ENCODE results near the gene IGSF23.

The IGSF23 gene

GRCh38 chr19:44613295-44614178 lies at the start of gene IGSF23:
Gene IGSF23 (plus strand): TSS chr19:44613563. CDS start chr19:44613646, 83 bp downstream.
- Mint-ChIP-seq H3K9me3 (no peaks in the 10 kb centered on the region), H3K36me3 (ENCODE audit: low read depth) (no peaks in the 10 kb centered on the region), H3K4me1 (no peaks in the 10 kb centered on the region), H3K27me3 (ENCODE audit: low read depth, poor library complexity) (peaks cover 8% of the 10 kb centered on the region), H3K27ac (no peak within 1 kb of the TSS), H3K4me3 (no peak within 1 kb of the TSS)
- no peak for DNase-seq
- no peak for TF ChIP-seq CTCF (IDR thresholded peaks at IDR 0.05)

DNA sequence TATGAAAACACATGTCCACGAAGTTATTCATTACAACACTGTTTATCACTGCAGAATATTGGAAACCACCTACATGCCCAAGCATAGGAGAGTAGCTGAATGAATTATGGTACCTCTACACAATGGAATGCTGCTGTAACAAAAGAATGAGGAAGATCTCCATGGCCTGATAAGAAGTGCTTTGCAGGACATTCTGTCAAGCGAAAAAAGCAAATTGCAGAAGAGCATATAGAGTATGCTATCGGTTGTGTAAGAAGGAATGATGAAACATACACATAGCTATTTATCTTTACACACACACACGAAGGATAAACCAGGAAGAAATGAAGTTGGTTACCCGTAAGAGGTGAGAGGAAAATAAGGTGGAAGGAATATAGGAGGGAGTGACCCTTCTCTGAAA lies 46.4 kb upstream of the IGSF23 start:
- no peak for TF ChIP-seq CTCF (IDR thresholded peaks at IDR 0.05)
- no peaks in the 10 kb centered on the region for H3K36me3 Mint-ChIP-seq (ENCODE audit: low read depth)
- no peak overlapping the region for H3K27ac Mint-ChIP-seq
- DNase-seq: no peak
- peaks cover 4% of the 10 kb centered on the region for H3K4me1 Mint-ChIP-seq
- H3K4me3 Mint-ChIP-seq: no peak overlapping the region
- H3K9me3 Mint-ChIP-seq: peaks cover 4% of the 10 kb centered on the region
- peaks cover 38% of the 10 kb centered on the region for H3K27me3 Mint-ChIP-seq (ENCODE audit: low read depth, poor library complexity)

DNA sequence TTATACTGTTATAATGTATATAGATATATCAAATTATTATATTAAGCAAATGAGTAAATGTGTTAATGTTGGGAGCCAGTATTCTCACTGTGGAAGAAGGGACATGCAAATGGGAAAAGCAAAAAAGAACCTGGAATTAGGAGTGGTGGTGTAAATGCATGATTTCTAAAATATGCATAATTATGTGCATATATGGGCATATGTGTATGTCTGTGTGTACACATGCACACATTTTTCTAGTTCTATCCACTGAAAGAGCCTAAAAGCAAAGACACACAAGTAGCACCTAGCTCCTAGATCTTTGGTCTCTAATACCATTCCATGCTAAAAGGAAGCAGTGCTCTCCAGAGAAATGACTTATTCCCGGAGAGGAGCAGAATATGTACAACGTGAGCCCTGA lies 45.6 kb upstream of the IGSF23 start:
- Mint-ChIP-seq H3K27me3 (ENCODE audit: low read depth, poor library complexity) (peaks cover 38% of the 10 kb centered on the region), H3K4me3 (no peak overlapping the region), H3K36me3 (ENCODE audit: low read depth) (no peaks in the 10 kb centered on the region), H3K27ac (no peak overlapping the region), H3K9me3 (no peaks in the 10 kb centered on the region), H3K4me1 (no peaks in the 10 kb centered on the region)
- no peak for TF ChIP-seq CTCF (IDR thresholded peaks at IDR 0.05)
- DNase-seq: no peak

- no peak for DNase-seq
- H3K9me3 Mint-ChIP-seq: peaks cover 9% of the 10 kb centered on the region
- H3K27ac Mint-ChIP-seq: no peak overlapping the region
- no peak overlapping the region for H3K4me3 Mint-ChIP-seq
- TF ChIP-seq CTCF (IDR thresholded peaks at IDR 0.05): no peak
- H3K4me1 Mint-ChIP-seq: peaks cover 18% of the 10 kb centered on the region
- H3K36me3 Mint-ChIP-seq (ENCODE audit: low read depth): no peaks in the 10 kb centered on the region
- H3K27me3 Mint-ChIP-seq (ENCODE audit: low read depth, poor library complexity): peaks cover 21% of the 10 kb centered on the region
Observed at GRCh38 chr19:44570603-44570983, 42.8 kb upstream of the IGSF23 start.

GRCh38 chr19:44570984-44571684 lies 42.2 kb upstream of the IGSF23 start:
- Mint-ChIP-seq H3K4me3 (no peak overlapping the region), H3K27me3 (ENCODE audit: low read depth, poor library complexity) (peaks cover 16% of the 10 kb centered on the region), H3K36me3 (ENCODE audit: low read depth) (no peaks in the 10 kb centered on the region), H3K27ac (no peak overlapping the region), H3K9me3 (peaks cover 9% of the 10 kb centered on the region), H3K4me1 (peaks cover 18% of the 10 kb centered on the region)
- DNase-seq: peak; percentile 66
- TF ChIP-seq CTCF (IDR thresholded peaks at IDR 0.05): peak; percentile 80
